ENCODE data around the gene CNTN4. TPM values are rescaled to one million over a fixed set of nuclear protein-coding genes. Genes with fewer than 3 reads are reported as not detected.

CNTN4 gene
- total RNA-seq, 1 experiment from 2014 or later: 5.7 TPM

DNA sequence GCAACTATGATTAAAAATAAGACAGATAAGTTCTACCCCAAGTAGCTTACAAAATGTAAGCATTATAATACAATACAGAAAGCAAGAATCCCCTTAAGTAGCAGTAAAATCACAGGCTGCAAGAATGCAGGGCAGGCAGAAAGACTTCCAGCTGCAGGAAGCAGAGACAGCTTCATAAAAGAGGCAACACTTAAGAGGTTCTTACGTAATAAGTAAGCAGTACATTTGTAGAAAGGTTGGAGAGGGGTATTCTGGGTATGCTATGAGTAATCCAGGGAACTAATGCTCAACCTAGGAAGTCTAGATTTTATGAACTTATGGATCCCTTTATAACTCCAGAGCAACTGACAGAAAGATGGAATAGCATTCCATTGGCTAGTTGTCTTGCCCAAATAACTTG, 859.9 kb downstream of the CNTN4 start:
- intact Hi-C loops (cut with micrococcal nuclease; ENCODE audit: unreplicated experiment): no loop called here
- no peak overlapping the region for H3K27ac ChIP-seq (ENCODE audit: low read depth, low read length, poor library complexity, severe bottlenecking)
- H3K4me1 ChIP-seq (ENCODE audit: insufficient read depth, low read length, poor library complexity, severe bottlenecking): peaks cover 16% of the 10 kb centered on the region
- no peaks in the 10 kb centered on the region for H3K36me3 ChIP-seq (ENCODE audit: insufficient read depth, low read length, poor library complexity, severe bottlenecking)
- BruUV-seq (replicated peaks): no TSS peak
- H3K9me3 ChIP-seq (ENCODE audit: low read depth, low read length, poor library complexity, severe bottlenecking): no peaks in the 10 kb centered on the region
- DNase-seq (ENCODE audit: low spot score): peak; percentile 67
- ChIA-PET CTCF (no interaction called here), POLR2A (ENCODE audit: low non-redundant PET) (no interaction called here)
- H3K4me3 ChIP-seq (ENCODE audit: low read depth, low read length, poor library complexity, severe bottlenecking): no peak overlapping the region
- H3K27me3 ChIP-seq (replicated peaks; ENCODE audit: insufficient read depth, low read depth, low read length, poor library complexity): no peaks in the 10 kb centered on the region
- TF ChIP-seq, protein P1, sequence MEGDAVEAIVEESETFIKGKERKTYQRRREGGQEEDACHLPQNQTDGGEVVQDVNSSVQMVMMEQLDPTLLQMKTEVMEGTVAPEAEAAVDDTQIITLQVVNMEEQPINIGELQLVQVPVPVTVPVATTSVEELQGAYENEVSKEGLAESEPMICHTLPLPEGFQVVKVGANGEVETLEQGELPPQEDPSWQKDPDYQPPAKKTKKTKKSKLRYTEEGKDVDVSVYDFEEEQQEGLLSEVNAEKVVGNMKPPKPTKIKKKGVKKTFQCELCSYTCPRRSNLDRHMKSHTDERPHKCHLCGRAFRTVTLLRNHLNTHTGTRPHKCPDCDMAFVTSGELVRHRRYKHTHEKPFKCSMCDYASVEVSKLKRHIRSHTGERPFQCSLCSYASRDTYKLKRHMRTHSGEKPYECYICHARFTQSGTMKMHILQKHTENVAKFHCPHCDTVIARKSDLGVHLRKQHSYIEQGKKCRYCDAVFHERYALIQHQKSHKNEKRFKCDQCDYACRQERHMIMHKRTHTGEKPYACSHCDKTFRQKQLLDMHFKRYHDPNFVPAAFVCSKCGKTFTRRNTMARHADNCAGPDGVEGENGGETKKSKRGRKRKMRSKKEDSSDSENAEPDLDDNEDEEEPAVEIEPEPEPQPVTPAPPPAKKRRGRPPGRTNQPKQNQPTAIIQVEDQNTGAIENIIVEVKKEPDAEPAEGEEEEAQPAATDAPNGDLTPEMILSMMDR (conservative IDR thresholded peaks at IDR 0.05; ENCODE audit: low read depth, low read length): no peak
- no peak for TF ChIP-seq EZH2 (IDR thresholded peaks at IDR 0.05; ENCODE audit: borderline replicate concordance, low read depth, low read length, poor library complexity, severe bottlenecking)

DNA sequence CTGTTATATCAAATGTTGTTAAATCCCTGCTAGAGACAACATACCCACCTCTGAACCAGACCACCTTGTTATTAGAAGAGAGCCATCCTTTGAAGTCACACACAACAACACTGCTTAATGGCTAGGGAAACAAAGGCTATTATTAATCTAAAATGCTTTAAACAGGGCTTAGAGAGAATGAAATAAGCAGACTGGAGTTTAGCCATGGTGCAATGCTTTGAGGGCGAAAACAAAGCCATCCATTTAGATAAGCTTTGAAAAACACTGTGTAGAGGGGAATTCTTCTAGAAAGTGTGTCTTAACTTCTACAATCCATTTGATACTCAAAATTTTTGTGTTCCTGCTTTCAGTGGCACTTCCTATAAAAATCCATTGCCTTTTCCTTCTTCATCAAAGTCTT, 862.9 kb downstream of the CNTN4 start:
- DNase-seq (ENCODE audit: low spot score): no peak
- no peak overlapping the region for H3K27ac ChIP-seq (ENCODE audit: low read depth, low read length, poor library complexity, severe bottlenecking)
- H3K4me3 ChIP-seq (ENCODE audit: low read depth, low read length, poor library complexity, severe bottlenecking): no peak overlapping the region
- POLR2A ChIA-PET (ENCODE audit: low non-redundant PET): no interaction called here
- intact Hi-C loops (cut with micrococcal nuclease; ENCODE audit: unreplicated experiment): no loop called here
- H3K9me3 ChIP-seq (ENCODE audit: low read depth, low read length, poor library complexity, severe bottlenecking): no peaks in the 10 kb centered on the region
- TF ChIP-seq, protein P1 (conservative IDR thresholded peaks at IDR 0.05; ENCODE audit: low read depth, low read length): no peak
- TF ChIP-seq EZH2 (IDR thresholded peaks at IDR 0.05; ENCODE audit: borderline replicate concordance, low read depth, low read length, poor library complexity, severe bottlenecking): no peak
- H3K36me3 ChIP-seq (ENCODE audit: insufficient read depth, low read length, poor library complexity, severe bottlenecking): no peaks in the 10 kb centered on the region
- no peaks in the 10 kb centered on the region for H3K27me3 ChIP-seq (replicated peaks; ENCODE audit: insufficient read depth, low read depth, low read length, poor library complexity)
- BruUV-seq (replicated peaks): no TSS peak
- CTCF ChIA-PET: no interaction called here
- peaks cover 16% of the 10 kb centered on the region for H3K4me1 ChIP-seq (ENCODE audit: insufficient read depth, low read length, poor library complexity, severe bottlenecking)

DNA sequence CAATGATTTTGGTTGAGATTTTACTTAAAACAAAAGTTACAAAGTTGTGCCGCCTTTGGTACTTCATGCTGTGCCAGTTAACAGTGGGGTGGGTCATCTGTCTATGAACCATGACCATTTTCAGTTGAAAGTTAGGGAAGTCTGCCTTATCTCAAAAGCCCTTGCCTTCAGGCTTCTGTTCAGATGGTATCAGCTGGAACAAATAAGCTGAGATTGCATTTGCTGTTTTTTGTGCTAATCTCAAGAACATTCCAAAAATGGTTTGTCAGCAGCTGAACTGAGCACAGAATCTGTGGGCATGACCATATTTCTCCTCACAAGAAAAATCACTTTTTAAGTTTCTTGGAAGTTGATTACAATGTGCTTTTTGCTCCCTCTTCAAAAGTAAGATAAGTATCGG, 869.2 kb downstream of the CNTN4 start:
- Histone ChIP-seq H3K9me3 (ENCODE audit: low read depth, low read length, poor library complexity, severe bottlenecking) (no peaks in the 10 kb centered on the region), H3K27ac (ENCODE audit: low read depth, low read length, poor library complexity, severe bottlenecking) (no peak overlapping the region), H3K27me3 (replicated peaks; ENCODE audit: insufficient read depth, low read depth, low read length, poor library complexity) (no peaks in the 10 kb centered on the region), H3K4me1 (ENCODE audit: insufficient read depth, low read length, poor library complexity, severe bottlenecking) (no peaks in the 10 kb centered on the region), H3K4me3 (ENCODE audit: low read depth, low read length, poor library complexity, severe bottlenecking) (no peak overlapping the region), H3K36me3 (ENCODE audit: insufficient read depth, low read length, poor library complexity, severe bottlenecking) (no peaks in the 10 kb centered on the region)
- BruUV-seq (replicated peaks): no TSS peak
- ChIA-PET CTCF (no interaction called here), POLR2A (ENCODE audit: low non-redundant PET) (no interaction called here)
- no peak for TF ChIP-seq EZH2 (IDR thresholded peaks at IDR 0.05; ENCODE audit: borderline replicate concordance, low read depth, low read length, poor library complexity, severe bottlenecking)
- TF ChIP-seq, protein P1 (conservative IDR thresholded peaks at IDR 0.05; ENCODE audit: low read depth, low read length): no peak
- no peak for DNase-seq (ENCODE audit: low spot score)
- intact Hi-C loops (cut with micrococcal nuclease; ENCODE audit: unreplicated experiment): no loop called here

Data from A673 (cell line).